Activated CD8-positive, alpha-beta memory T cell treated with anti-CD3 and anti-CD28 coated beads, Interleukin-2, amount 50 U/mL, for 1 hour (primary cell): ENCODE results near the gene TMEFF2.

Source experiments
- DNase-seq: peaks from one replicate; pipeline ENCODE4 v3.0.0-alpha.2; 2020; ENCODE audit errors: extremely low read depth

TMEFF2 gene

DNA sequence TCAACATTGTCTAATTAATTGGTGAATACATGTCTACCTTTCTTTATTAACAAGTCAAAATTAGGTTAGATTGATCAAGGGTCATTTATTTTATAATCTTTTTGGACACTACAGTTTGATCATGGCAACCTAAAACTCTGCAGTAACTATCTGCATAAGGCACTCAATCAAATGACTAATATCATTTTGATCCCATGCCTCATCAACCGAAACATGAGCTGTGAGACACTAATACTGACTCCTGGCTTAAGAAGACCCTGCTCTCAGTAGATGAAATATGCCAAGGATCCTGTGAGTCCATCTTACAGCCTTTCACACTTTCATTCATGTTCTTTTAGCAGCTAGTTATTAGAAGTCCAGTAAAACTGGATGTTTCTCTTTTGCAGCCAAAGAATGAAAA is 178.5 kb downstream of the TMEFF2 start:
- DNase-seq: no peak

DNA sequence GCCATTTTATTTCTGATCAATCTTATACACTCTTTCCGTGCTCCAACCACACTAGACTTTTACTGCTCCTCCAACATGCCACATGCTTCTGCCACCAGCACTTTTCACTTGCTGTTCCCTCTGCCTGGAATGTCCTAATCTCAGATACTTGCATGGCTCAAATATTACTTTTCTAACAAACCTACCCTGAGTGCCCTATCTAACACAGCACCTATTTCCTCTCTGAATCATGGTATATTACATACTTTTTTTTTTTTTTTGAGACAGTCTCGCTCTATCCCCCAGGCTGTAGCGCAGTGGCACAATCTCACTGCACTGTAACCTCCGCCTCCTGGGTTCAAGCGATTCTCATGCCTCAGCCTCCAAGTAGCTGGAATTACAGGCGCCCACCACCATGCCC is 181.5 kb downstream of the TMEFF2 start:
- no peak for DNase-seq

DNA sequence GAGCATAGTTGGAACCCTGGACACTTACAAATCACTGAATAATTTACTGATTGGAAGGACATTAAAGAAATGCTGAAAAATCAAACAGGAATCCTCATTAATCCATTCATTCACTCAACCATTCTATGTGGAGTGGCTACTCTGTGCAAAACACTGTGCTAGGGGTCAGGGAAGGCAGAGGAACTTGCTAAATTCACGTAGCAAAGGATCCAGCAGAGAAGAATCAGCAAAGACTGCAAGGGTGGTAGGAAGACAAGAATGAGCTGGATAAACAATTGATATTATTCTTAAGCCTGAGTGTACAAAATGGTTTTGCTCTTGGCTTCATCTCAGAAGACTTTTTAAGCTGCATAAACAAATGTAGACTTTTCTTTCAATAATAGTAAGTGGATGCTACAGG is 183.5 kb downstream of the TMEFF2 start:
- DNase-seq: no peak

DNA sequence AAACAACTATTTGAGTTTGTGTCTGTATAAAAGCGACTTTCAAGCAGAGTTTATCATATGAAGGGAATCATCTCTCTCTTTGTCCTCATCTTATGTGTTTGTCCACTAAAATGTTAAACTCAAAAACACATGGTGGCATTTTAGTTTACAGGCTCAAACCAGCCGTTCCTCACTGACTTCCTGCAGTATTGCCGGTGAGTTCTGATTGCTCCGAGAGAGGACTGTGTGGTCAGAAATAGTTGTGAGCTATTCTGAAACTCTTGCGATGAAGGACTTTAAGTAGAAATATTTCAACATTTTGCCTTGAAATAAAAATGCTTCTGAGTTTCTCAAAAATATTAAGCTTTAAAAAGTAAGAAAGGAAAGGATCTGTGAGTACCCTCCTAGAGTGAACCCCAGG is 184.7 kb downstream of the TMEFF2 start:
- no peak for DNase-seq

DNA sequence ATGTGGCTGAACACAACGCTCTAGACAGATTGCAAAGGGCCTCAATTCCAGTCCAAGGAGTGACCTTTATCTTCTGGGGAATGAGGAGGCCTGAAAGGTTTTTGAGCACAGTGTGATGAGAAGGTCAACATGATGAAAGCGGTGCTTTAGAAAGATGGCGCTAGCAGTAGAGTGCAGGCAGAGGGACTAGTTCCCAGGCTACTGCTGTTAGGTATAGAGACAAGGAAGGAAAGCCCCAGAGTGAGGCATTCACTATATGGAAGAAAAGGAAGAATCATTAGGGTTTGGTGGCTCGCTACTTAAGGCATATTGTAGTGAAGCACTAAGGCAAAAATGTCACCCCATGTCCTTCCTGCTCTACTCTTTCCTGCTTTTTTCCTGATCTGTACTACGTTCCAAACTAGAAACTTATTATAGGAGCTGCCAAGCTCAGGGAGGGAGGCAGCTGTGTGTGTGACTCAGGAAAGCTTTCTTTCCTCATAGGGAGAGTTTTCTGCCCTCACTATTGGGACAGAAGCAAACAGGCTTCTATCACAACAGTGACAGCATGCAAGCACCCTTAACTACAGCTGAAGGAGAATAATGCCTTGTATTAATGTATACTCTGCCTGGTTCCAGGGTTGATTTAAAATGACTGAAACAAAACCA is 187.0 kb downstream of the TMEFF2 start:
- no peak for DNase-seq

DNA sequence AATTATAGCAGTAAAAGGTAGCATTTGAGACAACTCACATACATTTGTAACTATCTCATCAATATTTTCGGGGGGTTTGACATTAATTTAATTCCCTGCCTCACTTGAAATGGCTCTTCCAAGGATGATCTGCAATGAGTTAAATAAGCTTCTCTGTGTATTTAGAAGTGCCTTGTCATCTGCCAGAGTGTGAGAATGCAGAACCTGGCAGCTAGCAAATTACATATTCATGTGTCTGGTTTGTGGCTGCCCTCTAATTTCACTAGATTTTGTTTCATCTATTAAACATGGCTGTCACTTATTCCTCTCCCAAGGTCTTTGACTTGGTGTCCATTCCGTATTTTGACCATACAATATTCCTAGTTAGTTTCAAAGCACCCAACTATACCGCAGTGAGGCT is 189.5 kb downstream of the TMEFF2 start:
- no peak for DNase-seq

DNA sequence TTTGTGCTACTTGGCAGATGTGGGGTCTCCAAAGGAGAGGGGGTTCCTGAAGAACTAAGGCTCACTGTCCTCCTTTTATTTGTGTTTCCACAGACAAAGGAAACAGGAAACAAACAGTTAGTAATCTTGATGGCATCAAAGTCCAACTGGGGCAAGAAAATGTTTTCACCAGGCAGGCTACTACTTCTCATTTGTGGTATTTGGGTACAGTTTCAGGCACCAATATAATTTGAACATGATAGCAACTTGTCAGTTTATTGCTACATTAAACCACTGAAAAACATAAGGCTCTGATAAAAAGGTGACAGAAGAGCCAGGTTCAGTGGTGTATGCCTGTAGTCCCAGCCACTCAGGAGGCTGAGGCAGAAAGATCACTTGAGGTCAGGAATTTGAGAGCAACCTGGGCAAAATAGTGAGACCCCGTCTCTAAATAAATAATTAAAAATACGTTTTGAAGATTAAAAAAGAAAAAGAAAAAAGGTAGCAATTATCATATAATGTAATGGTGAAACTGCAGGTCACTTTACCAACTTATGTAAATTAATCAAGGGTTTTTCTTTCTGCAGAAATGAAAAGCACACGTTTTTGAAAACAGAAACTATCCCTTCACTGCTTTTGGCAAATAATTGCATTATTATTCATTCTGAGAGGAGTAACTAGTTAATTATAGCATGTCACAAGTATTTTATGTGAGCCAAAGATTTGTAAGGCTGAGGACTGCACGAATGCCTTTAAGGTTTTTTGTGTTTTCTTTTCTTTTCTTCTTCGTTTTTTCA is 190.4 kb downstream of the TMEFF2 start:
- DNase-seq: no peak

DNA sequence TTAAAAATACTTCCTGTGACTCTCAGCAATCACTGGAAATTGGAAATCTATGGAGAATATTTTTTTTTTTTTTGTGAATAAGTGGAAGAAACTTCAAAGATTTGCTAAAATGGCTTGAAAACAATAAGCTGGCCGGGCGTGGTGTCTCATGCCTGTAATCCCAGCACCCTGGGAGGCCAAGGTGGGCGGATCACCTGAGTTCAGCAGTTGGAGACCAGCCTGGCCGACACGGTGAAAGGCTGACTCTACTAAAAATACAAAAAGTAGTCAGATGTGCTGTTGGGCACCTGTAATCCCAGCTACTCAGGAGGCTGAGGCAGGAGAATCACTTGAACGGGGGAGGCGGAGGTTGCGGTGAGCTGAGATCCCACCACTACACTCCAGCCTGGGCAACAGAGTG is 192.3 kb downstream of the TMEFF2 start:
- no peak for DNase-seq

DNA sequence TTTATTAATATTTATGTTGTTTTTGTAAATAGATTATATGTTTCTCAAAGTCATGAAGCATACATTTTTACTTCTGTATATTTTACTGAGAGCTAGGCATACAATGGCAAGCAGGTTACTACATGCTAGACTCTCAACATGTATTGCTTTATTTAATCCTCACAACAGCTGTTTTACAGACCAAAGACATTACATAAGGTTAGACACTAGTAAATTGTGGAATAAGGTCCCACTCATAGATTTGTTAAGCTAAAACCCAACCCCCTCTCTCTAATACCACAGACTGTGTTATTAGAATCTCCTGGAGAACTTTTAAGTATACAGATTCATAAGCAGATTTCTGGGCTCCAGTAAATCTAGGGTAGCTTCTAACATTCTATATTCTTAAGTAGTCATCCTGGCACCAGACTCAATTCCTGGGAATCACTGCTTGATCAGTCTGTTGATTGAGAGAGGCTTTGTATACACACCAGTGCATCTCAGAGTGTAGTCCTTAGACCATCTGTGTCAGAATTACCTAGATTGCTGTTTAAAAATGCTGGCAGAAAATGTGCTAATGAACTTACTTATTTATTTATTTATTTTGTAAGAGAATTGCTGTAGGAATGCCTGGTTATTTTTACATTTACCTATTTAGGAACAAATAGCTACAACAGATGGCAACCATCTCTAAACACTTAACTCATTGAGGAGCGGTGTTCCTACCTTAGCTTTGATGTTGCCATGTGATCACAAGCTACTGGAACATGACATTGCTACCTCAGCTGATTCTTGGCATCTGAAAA is 194.3 kb downstream of the TMEFF2 start:
- DNase-seq: no peak

DNA sequence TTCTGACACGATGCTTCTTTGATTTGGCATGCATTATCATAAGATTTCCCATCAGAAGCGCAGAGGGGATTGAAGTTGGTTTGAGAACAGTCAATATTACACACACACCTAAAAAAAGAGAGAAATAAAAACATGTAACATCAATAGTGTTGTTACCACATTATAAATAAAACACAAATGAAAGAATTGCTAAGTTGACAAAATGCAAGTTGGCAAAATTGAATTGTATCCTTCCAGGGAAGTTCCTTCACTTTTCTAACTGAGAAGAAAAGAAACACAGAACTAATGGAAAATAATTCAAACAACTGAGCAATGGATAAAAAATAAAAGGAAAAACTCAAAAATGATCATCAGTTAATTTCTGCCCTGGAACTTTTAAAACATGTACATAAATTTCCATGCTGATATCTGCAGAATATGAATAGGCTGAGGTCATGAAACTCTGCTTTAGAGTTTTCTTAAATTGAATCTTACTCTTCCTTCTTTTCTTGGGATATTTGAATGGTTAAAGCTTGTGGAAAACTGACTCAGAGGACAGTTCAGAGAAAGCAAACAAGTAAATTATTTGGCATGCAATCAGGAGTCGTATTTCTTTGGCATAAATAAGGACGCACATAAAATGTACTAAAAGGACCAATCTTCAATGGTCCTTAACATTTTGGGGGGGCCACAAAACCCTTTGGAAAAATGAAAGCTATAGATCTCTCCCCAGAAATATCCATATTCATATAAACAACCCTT is 195.5 kb downstream of the TMEFF2 start:
- no peak for DNase-seq

DNA sequence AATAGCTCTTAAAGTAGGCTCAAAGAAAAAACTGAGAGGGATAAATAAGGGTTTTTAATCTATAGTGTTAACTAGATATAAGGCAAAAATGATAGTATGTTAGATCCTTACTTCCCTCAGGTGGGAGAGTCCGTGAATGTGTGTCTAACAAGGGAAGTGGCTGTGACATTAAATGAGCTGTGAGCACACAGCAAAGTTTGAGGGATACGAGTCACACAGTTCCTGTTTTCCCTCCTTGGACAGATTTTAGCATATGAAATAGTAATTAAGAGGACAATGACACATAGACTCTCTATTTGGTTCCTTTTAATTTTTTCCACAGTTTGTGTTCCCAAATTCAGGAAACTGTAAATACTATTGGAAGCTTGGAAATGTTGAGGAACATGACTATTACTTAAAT is 199.4 kb downstream of the TMEFF2 start:
- DNase-seq: no peak

DNA sequence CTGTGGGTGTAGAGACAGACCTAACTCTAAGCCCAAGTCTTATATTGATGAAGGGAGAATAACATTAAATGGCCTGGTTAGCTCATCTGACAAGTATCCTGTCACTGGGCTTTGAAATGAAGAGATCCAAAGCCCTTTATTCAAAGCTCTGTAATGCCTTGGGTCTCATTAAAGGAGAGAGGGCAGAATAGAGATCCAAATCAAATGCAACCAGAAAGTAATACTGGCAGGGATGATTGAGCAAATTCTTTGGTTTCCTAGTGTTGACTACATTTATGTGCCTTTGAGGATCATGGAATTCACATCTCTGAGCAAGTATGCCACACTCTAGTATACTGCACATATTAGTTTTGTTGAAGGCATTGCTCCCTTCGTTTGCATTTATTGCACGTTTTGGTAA is 200.0 kb downstream of the TMEFF2 start:
- no peak for DNase-seq

DNA sequence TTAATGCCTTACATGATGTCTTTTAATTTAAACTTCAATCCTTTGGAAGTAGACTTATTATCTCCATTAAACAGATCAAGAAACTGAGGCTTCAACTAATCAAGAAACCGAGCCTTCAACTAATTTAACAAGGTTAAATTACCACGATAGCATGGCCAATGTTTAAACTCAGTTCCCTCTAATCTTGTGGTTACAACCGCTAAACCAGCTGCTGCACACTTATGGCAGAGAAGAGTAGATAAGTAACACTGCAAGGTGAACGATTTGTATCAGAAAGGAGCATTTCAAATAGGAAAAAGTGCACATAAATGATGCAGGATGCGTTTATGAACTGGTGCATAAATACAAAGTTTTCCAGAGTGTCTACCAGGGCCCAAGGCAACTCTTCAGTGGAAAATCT is 203.3 kb downstream of the TMEFF2 start:
- no peak for DNase-seq

DNA sequence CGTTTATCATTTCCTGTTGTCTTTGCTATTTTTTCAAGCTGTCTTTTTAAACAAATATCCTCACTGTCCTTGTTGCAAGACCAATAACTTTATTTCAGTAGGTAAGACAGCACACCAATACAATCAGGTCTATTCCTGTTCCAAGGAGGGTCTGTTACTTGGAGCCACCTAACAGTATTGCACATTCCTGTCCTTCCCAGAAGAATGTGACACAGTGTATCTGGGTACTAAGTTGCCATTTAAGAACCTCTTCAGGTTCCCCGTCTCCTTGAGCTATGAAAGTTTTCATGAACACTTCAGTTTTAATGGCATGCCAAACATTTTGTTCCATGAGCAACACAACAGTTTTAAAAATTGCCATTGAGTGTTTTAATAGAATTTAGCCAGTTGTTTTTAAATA is 209.0 kb downstream of the TMEFF2 start:
- no peak for DNase-seq

DNA sequence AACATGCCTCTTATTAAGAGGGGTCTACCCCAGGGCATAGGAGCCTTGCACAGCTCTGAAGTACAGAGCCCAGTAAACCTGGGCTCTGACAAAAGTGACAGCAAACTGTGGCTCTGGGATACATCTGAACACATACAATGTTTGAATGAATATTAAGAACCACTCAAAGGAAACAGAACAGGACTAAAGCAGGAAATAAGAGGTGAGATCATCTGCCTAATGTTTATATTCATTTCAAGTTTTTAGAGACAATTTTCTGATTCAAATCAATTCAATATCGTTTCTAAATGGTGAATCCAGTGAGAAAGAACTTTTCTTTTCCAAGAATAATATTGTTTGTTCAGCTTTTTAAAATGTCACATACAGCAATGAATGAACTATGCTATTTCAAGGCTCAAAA is 211.1 kb downstream of the TMEFF2 start:
- no peak for DNase-seq

DNA sequence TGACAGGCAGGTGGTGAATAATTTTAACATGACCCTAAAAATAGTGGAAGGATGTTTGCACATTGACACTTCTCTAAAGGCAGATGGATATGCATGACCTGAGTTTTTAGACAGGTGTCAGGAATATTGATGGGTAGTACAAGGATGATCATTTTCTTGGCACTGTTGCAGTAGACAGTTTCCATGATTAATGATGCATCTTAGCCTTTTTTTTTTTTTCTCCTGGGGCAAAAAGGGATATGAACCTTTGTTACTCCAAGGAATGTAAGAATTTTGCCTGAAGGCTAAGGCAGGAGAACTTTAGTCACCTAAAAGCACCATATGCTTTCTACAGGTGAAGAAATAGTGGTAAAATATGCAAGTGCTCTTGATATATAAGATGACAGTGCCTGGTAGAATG is 211.5 kb downstream of the TMEFF2 start:
- no peak for DNase-seq

DNA sequence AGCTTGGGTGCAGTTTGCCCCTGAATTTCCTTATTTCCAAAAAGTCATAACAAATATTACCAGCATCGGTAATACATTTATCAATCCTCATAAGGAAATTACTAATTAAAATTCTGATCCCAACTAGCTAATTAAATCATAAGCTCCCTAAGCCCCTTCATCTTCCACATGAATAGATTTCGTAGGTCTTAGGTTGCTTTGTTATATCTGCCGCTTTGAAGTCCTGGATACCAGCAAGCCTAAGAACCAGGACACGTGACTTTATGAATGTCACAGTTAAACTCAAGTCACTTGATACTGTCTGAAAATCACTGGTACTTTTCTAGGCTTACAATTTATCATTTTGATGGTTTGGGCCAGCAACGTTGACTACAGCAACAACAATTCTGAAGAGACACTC is 213.0 kb downstream of the TMEFF2 start:
- no peak for DNase-seq

DNA sequence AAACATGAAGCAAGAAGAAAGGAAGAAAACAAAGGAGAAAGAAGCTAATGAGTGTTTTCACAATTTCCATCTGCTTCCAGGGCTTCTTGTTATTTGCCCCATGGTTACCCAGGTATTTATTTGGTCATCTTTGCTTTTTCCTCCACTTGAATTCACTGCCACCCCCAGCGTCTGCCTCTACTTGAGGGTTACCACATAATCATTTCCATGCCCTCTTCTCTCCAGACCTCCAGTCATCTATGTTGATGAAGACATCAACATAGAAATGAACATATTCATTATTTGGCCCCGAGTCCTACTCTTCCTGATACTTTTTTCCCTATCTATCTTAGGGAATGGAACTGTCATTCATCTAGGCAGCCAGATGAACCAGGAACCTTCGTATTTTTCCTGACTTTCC is 214.2 kb downstream of the TMEFF2 start:
- no peak for DNase-seq

DNA sequence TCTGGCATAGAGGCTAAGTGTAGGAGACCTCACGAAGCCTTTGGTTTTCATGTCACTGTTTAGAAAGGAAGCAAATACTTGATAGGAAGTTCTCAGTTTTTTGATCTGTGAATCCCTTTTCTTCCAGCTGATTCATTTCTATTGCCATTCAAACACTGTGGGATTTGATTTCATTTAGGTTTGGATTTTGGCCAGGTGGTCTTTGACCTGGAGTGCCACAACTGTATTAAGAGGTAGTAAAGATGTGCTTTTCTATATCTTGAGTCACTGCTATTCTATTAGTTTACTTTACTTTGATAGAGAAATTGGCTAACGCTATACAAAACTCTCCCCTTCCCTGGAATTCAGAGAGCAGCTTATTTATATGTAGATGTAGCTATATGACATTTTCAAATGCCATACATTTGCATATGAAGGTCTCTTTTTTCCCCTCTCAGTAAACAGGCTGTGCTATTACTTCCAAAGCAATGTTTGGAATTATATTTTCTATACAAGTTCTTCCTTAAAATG is 215.5 kb downstream of the TMEFF2 start:
- no peak for DNase-seq

DNA sequence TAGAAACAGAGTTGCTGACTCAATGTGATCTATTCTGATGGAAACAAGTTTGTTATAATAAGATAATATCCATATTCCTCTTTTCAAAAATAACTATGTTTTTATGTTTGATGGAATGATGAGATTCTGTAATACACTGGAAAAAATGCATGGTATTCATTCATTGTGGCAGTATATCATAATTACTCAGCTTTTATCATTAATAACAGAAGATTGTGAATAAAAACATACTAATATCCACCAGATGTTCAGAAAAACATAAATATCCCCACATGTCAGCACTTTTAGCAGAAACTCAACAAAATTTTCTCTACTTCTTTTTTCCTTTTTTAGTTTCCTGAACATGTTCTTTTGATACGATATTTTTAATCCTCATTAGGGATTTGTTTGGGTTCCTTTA is 217.0 kb downstream of the TMEFF2 start:
- DNase-seq: no peak

DNA sequence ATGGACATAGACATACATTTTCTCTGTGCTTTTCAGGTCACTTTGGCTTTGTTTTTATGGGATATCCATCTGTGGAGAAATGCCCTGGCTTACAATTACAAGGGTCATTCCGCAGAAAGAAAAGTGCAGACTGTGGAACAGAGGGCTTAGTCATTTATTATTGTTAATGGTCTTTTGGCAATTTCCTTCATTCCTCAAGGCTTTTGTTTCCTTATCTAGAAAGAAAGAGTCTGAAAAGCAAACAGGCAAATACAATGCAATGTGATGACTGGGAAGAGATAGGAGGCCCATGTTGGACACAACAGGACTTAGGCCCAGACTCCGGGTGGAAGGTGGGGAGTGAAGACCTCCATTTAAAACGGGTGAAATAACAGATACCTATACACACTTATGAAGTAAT is 218.3 kb downstream of the TMEFF2 start:
- no peak for DNase-seq

DNA sequence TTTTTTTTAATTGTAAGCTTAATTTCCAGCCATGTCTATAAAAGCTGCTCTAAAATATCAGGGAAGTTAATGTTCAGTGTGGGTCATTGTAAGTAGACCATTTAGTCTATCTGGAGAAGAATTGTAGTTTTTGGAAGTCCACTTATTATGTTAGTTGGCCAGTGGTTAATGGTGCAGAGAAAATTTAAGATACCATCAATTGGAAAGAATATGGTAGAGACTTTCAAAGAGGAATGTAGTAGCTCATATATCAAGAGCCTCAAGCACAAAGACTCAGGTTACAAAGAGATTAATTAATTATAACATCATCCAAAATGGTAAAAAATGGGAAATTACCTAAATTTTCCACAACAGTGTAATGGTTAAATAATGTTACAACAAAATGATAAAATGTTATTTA is 220.1 kb downstream of the TMEFF2 start:
- DNase-seq: no peak
